Measurements from ENCODE around the gene GABBR2.

GABBR2 gene

GRCh38 chr9:98356953-98357690 lies 351.6 kb downstream of the GABBR2 start:
- H3K36me3 ChIP-seq (ENCODE audit: insufficient read depth, low read length), result no peaks in the 10 kb centered on the region
- H3K9me3 ChIP-seq (replicated peaks; ENCODE audit: low read length), result no peaks in the 10 kb centered on the region
- peaks cover 33% of the 10 kb centered on the region for H3K4me1 ChIP-seq (ENCODE audit: control insufficient read depth, insufficient read depth, low read length)
- H3K9ac ChIP-seq (ENCODE audit: low read depth, low read length), result peak overlapping the region; percentile 67
- H3K27me3 ChIP-seq (ENCODE audit: control insufficient read depth, insufficient read depth, low read length), result no peaks in the 10 kb centered on the region
- no peak overlapping the region for H3K4me3 ChIP-seq (ENCODE audit: low read length)
- H3K4me2 ChIP-seq (ENCODE audit: low read length), result peak overlapping the region; percentile 61

- Histone ChIP-seq H3K9ac (ENCODE audit: low read depth, low read length) (peak overlapping the region; percentile 67), H3K27me3 (ENCODE audit: control insufficient read depth, insufficient read depth, low read length) (no peaks in the 10 kb centered on the region), H3K4me1 (ENCODE audit: control insufficient read depth, insufficient read depth, low read length) (peaks cover 33% of the 10 kb centered on the region), H3K4me2 (ENCODE audit: low read length) (peak overlapping the region; percentile 61), H3K9me3 (replicated peaks; ENCODE audit: low read length) (no peaks in the 10 kb centered on the region), H3K4me3 (ENCODE audit: low read length) (peak overlapping the region; percentile 3), H3K36me3 (ENCODE audit: insufficient read depth, low read length) (no peaks in the 10 kb centered on the region)
Measured at GRCh38 chr9:98356326-98356725, 352.4 kb downstream of the GABBR2 start.

- no peak overlapping the region for H3K4me2 ChIP-seq (ENCODE audit: low read length)
- H3K9ac ChIP-seq (ENCODE audit: low read depth, low read length), result no peak overlapping the region
- peaks cover 4% of the 10 kb centered on the region for H3K27me3 ChIP-seq (ENCODE audit: control insufficient read depth, insufficient read depth, low read length)
- H3K4me3 ChIP-seq (ENCODE audit: low read length), result no peak overlapping the region
- H3K36me3 ChIP-seq (ENCODE audit: insufficient read depth, low read length), result no peaks in the 10 kb centered on the region
- H3K9me3 ChIP-seq (replicated peaks; ENCODE audit: low read length), result no peaks in the 10 kb centered on the region
- peaks cover 8% of the 10 kb centered on the region for H3K4me1 ChIP-seq (ENCODE audit: control insufficient read depth, insufficient read depth, low read length)
Measured at GRCh38 chr9:98351370-98351769, 357.4 kb downstream of the GABBR2 start.

- no peaks in the 10 kb centered on the region for H3K9me3 ChIP-seq (replicated peaks; ENCODE audit: low read length)
- peaks cover 8% of the 10 kb centered on the region for H3K27me3 ChIP-seq (ENCODE audit: control insufficient read depth, insufficient read depth, low read length)
- no peak overlapping the region for H3K4me2 ChIP-seq (ENCODE audit: low read length)
- H3K4me1 ChIP-seq (ENCODE audit: control insufficient read depth, insufficient read depth, low read length), result peaks cover 4% of the 10 kb centered on the region
- H3K4me3 ChIP-seq (ENCODE audit: low read length), result no peak overlapping the region
- no peak overlapping the region for H3K9ac ChIP-seq (ENCODE audit: low read depth, low read length)
- no peaks in the 10 kb centered on the region for H3K36me3 ChIP-seq (ENCODE audit: insufficient read depth, low read length)
Measured at GRCh38 chr9:98347642-98348041, 361.1 kb downstream of the GABBR2 start.

GRCh38 chr9:98345011-98345410 lies 363.7 kb downstream of the GABBR2 start:
- H3K9me3 ChIP-seq (replicated peaks; ENCODE audit: low read length), result no peaks in the 10 kb centered on the region
- H3K4me1 ChIP-seq (ENCODE audit: control insufficient read depth, insufficient read depth, low read length), result peaks cover 4% of the 10 kb centered on the region

GRCh38 chr9:98344581-98344980 lies 364.2 kb downstream of the GABBR2 start:
- no peaks in the 10 kb centered on the region for H3K9me3 ChIP-seq (replicated peaks; ENCODE audit: low read length)
- no peak overlapping the region for H3K4me3 ChIP-seq (ENCODE audit: low read length)
- no peak overlapping the region for H3K9ac ChIP-seq (ENCODE audit: low read depth, low read length)
- peaks cover 4% of the 10 kb centered on the region for H3K4me1 ChIP-seq (ENCODE audit: control insufficient read depth, insufficient read depth, low read length)
- no peaks in the 10 kb centered on the region for H3K36me3 ChIP-seq (ENCODE audit: insufficient read depth, low read length)
- H3K27me3 ChIP-seq (ENCODE audit: control insufficient read depth, insufficient read depth, low read length), result peaks cover 8% of the 10 kb centered on the region
- no peak overlapping the region for H3K4me2 ChIP-seq (ENCODE audit: low read length)

More at GRCh38 chr9:98345011-98345410, 363.7 kb downstream of the GABBR2 start:
- Histone ChIP-seq H3K4me2 (ENCODE audit: low read length) (no peak overlapping the region), H3K36me3 (ENCODE audit: insufficient read depth, low read length) (no peaks in the 10 kb centered on the region), H3K4me3 (ENCODE audit: low read length) (no peak overlapping the region), H3K27me3 (ENCODE audit: control insufficient read depth, insufficient read depth, low read length) (peaks cover 8% of the 10 kb centered on the region), H3K9ac (ENCODE audit: low read depth, low read length) (no peak overlapping the region)

GRCh38 chr9:98342820-98343210 lies 365.9 kb downstream of the GABBR2 start:
- Histone ChIP-seq H3K9ac (ENCODE audit: low read depth, low read length) (no peak overlapping the region), H3K9me3 (replicated peaks; ENCODE audit: low read length) (no peaks in the 10 kb centered on the region), H3K36me3 (ENCODE audit: insufficient read depth, low read length) (no peaks in the 10 kb centered on the region), H3K4me1 (ENCODE audit: control insufficient read depth, insufficient read depth, low read length) (peaks cover 4% of the 10 kb centered on the region), H3K4me3 (ENCODE audit: low read length) (no peak overlapping the region), H3K27me3 (ENCODE audit: control insufficient read depth, insufficient read depth, low read length) (peaks cover 8% of the 10 kb centered on the region), H3K4me2 (ENCODE audit: low read length) (no peak overlapping the region)

GRCh38 chr9:98342098-98342819 lies 366.5 kb downstream of the GABBR2 start:
- Histone ChIP-seq H3K4me1 (ENCODE audit: control insufficient read depth, insufficient read depth, low read length) (peaks cover 4% of the 10 kb centered on the region), H3K4me3 (ENCODE audit: low read length) (no peak overlapping the region), H3K36me3 (ENCODE audit: insufficient read depth, low read length) (no peaks in the 10 kb centered on the region), H3K9me3 (replicated peaks; ENCODE audit: low read length) (no peaks in the 10 kb centered on the region), H3K27me3 (ENCODE audit: control insufficient read depth, insufficient read depth, low read length) (peaks cover 8% of the 10 kb centered on the region), H3K4me2 (ENCODE audit: low read length) (no peak overlapping the region), H3K9ac (ENCODE audit: low read depth, low read length) (no peak overlapping the region)

GRCh38 chr9:98341157-98342097 lies 367.3 kb downstream of the GABBR2 start:
- Histone ChIP-seq H3K4me3 (ENCODE audit: low read length) (no peak overlapping the region), H3K9ac (ENCODE audit: low read depth, low read length) (no peak overlapping the region), H3K36me3 (ENCODE audit: insufficient read depth, low read length) (no peaks in the 10 kb centered on the region), H3K4me2 (ENCODE audit: low read length) (no peak overlapping the region), H3K9me3 (replicated peaks; ENCODE audit: low read length) (no peaks in the 10 kb centered on the region), H3K27me3 (ENCODE audit: control insufficient read depth, insufficient read depth, low read length) (peaks cover 5% of the 10 kb centered on the region), H3K4me1 (ENCODE audit: control insufficient read depth, insufficient read depth, low read length) (peaks cover 4% of the 10 kb centered on the region)

- peaks cover 4% of the 10 kb centered on the region for H3K27me3 ChIP-seq (ENCODE audit: control insufficient read depth, insufficient read depth, low read length)
- no peak overlapping the region for H3K4me3 ChIP-seq (ENCODE audit: low read length)
- H3K9ac ChIP-seq (ENCODE audit: low read depth, low read length), result no peak overlapping the region
Measured at GRCh38 chr9:98339987-98340800, 368.5 kb downstream of the GABBR2 start.

More at GRCh38 chr9:98339987-98340800, 368.5 kb downstream of the GABBR2 start:
- Histone ChIP-seq H3K9me3 (replicated peaks; ENCODE audit: low read length) (no peaks in the 10 kb centered on the region), H3K4me1 (ENCODE audit: control insufficient read depth, insufficient read depth, low read length) (peaks cover 4% of the 10 kb centered on the region), H3K36me3 (ENCODE audit: insufficient read depth, low read length) (no peaks in the 10 kb centered on the region), H3K4me2 (ENCODE audit: low read length) (no peak overlapping the region)

All from skeletal muscle satellite cell (primary cell).